Erythroblast (primary cell): Measurements from ENCODE around the gene PAEP.

Experiments used
- GATA1 ChIP-seq: IDR thresholded peaks from 2 replicates; pipeline ENCODE4 v1.6.1; 2011; ENCODE audit warnings: low read depth, mild to moderate bottlenecking, control low read depth, low read length, moderate library complexity
- POLR2A ChIP-seq: IDR thresholded peaks from 2 replicates; pipeline ENCODE4 v1.6.1; 2011; ENCODE audit warnings: mild to moderate bottlenecking, low read length

GRCh38 chr9:135602789-135603481 is 41.4 kb downstream of the PAEP start:
- TF ChIP-seq POLR2A (no peak), GATA1 (no peak)
